OCI-LY7 (cell line): ENCODE results near the gene USP28. TPM values are rescaled to one million over a fixed set of nuclear protein-coding genes. Genes with fewer than 3 reads are reported as not detected.

Source experiments
- BruUV-seq: library from RNA; stranded (reverse); fragments of 400-500 nt; replicated peaks from 2 replicates; lab custom pipeline; 2021; lab: Mats Ljungman, UMichigan
- CTCF ChIA-PET: fragments of 300-600 bp; sonication (Branson Sonifier 250); formaldehyde crosslinking; loops from one replicate; lab custom pipeline; 2022; ENCODE audit warnings: antibody characterized with exemption; ENCODE audit not compliant: unreplicated experiment; lab: Charles Lee
- POLR2A ChIA-PET: fragments of 300-600 bp; sonication (Branson Sonifier 250); formaldehyde crosslinking; loops from one replicate; lab custom pipeline; 2022; ENCODE audit warnings: antibody characterized with exemption; lab: Charles Lee
- DNase-seq: peaks from one replicate; pipeline ENCODE4 v3.0.0-alpha.2; 2015; ENCODE audit warnings: low spot score
- H2AFZ ChIP-seq: fragments of 200-600 bp; sonication (generic), shearing (Covaris generic); 2 replicates; pipeline ENCODE4 v1.6.1; 2014; ENCODE audit warnings: mild to moderate bottlenecking, antibody characterized with exemption, low read length, moderate library complexity
- H3K27ac ChIP-seq: fragments of 200-600 bp; sonication (generic); 2 replicates; pipeline ENCODE4 v1.5.1; 2014; ENCODE audit warnings: mixed run types, low read depth, mild to moderate bottlenecking, moderate library complexity, low read length, inconsistent platforms; ENCODE audit not compliant: poor library complexity, severe bottlenecking
- H3K36me3 ChIP-seq: fragments of 200-600 bp; sonication (generic); 2 replicates; pipeline ENCODE4 v1.6.1; 2014; ENCODE audit warnings: mild to moderate bottlenecking, antibody characterized with exemption, low read length, moderate library complexity, mixed read lengths; ENCODE audit not compliant: insufficient read depth
- H3K4me1 ChIP-seq: fragments of 200-600 bp; sonication (generic); 2 replicates; pipeline ENCODE4 v1.5.1; 2014; ENCODE audit warnings: mild to moderate bottlenecking, low read length; ENCODE audit not compliant: insufficient read depth, poor library complexity, severe bottlenecking
- H3K4me2 ChIP-seq: fragments of 200-600 bp; sonication (generic); 2 replicates; pipeline ENCODE4 v1.6.1; 2014; ENCODE audit warnings: mild to moderate bottlenecking, low read length
- H3K4me3 ChIP-seq: fragments of 200-600 bp; sonication (generic); 2 replicates; pipeline ENCODE4 v1.5.1; 2014; ENCODE audit warnings: mild to moderate bottlenecking, low read depth, low read length; ENCODE audit not compliant: poor library complexity, severe bottlenecking
- H3K79me2 ChIP-seq: fragments of 200-600 bp; sonication (generic); 2 replicates; pipeline ENCODE4 v1.6.1; 2016; ENCODE audit warnings: low read depth, mild to moderate bottlenecking, low read length, moderate library complexity, mixed read lengths; ENCODE audit not compliant: insufficient read depth
- H3K9me2 ChIP-seq: fragments of 200-600 bp; sonication (generic); 2 replicates; pipeline ENCODE4 v1.6.1; 2016; ENCODE audit warnings: mild to moderate bottlenecking, low read length, mixed read lengths; ENCODE audit not compliant: insufficient read depth
- H3K9me3 ChIP-seq: fragments of 200-600 bp; sonication (generic); 2 replicates; pipeline ENCODE4 v1.6.1; 2014; ENCODE audit warnings: mild to moderate bottlenecking, mixed run types, low read length, mixed read lengths
- H4K20me1 ChIP-seq: fragments of 200-600 bp; sonication (generic); 2 replicates; pipeline ENCODE4 v1.6.1; 2014; ENCODE audit warnings: mild to moderate bottlenecking, antibody characterized with exemption, low read length, moderate library complexity, mixed read lengths; ENCODE audit not compliant: insufficient read depth
- CTCF ChIP-seq: fragments of 200-600 bp; sonication (generic); conservative IDR thresholded peaks from 2 replicates; pipeline ENCODE4 v1.5.1; 2014; ENCODE audit warnings: mild to moderate bottlenecking, antibody characterized with exemption, low read length, moderate library complexity, mixed read lengths
- EZH2phosphoT487 ChIP-seq: fragments of 200-600 bp; sonication (generic); IDR thresholded peaks from 2 replicates; pipeline ENCODE4 v1.6.1; 2018; ENCODE audit warnings: low read depth, borderline replicate concordance, mild to moderate bottlenecking, mixed run types, antibody characterized with exemption, low read length, moderate library complexity, mixed read lengths
- intact Hi-C: fragments of 100-400 bp; cut with micrococcal nuclease; formaldehyde crosslinking; loops from one replicate; pipeline ENCODE4 v1.10.0; 2022; ENCODE audit not compliant: unreplicated experiment
- total RNA-seq, 2 experiments: library from RNA; depleted of rRNA in 1 of 2; stranded (reverse); fragments of >200 nt in 1 of 2; shearing (Covaris generic) in 1 of 2; gene quantifications; 2 replicates each; pipeline ENCODE4 v1.2.3, GENCODE V29; 2014 to 2022

Gene USP28
- total RNA-seq, 2 experiments from 2014 or later, result 26.8 to 37.1 TPM

GRCh38 chr11:113829751-113830150 is 45.6 kb downstream of the USP28 start:
- H3K9me2 ChIP-seq, result no peaks in the 10 kb centered on the region
- no TSS peak for BruUV-seq

GRCh38 chr11:113828191-113828590 is 47.2 kb downstream of the USP28 start:
- Histone ChIP-seq H2AFZ (no peak overlapping the region), H3K4me2 (no peak overlapping the region), H3K4me1 (no peaks in the 10 kb centered on the region), H3K4me3 (no peak overlapping the region), H3K36me3 (peaks cover 79% of the 10 kb centered on the region), H4K20me1 (no peaks in the 10 kb centered on the region), H3K9me3 (no peaks in the 10 kb centered on the region), H3K27ac (no peak overlapping the region), H3K9me2 (no peaks in the 10 kb centered on the region), H3K79me2 (no peaks in the 10 kb centered on the region)
- intact Hi-C loops, result no loop called here
- CTCF ChIA-PET, result no interaction called here
- no peak for TF ChIP-seq EZH2phosphoT487
- no peak for TF ChIP-seq CTCF
- POLR2A ChIA-PET, result interaction anchor here (0.7 to 1.0 kb wide), 2 partner anchors 27 to 32 kb away, joined by 3 to 4 read pairs; no protein-coding TSS in a partner anchor
- no peak for DNase-seq
- BruUV-seq, result no TSS peak

More at GRCh38 chr11:113829751-113830150, 45.6 kb downstream of the USP28 start:
- CTCF ChIA-PET, result no interaction called here
- POLR2A ChIA-PET, result interaction anchor here (0.5 to 0.7 kb wide), 4 partner anchors 158 to 622 kb away, joined by 3 to 6 read pairs (median 4); no protein-coding TSS in a partner anchor
- H4K20me1 ChIP-seq, result no peaks in the 10 kb centered on the region
- no peak for DNase-seq
- TF ChIP-seq EZH2phosphoT487 (no peak), CTCF (no peak)
- H3K36me3 ChIP-seq, result peaks cover 78% of the 10 kb centered on the region
- no peaks in the 10 kb centered on the region for H3K79me2 ChIP-seq
- H3K9me3 ChIP-seq, result no peaks in the 10 kb centered on the region
- intact Hi-C loops, result no loop called here
- no peaks in the 10 kb centered on the region for H3K4me1 ChIP-seq
- no peak overlapping the region for H3K4me3 ChIP-seq
- no peak overlapping the region for H3K4me2 ChIP-seq
- no peak overlapping the region for H3K27ac ChIP-seq
- H2AFZ ChIP-seq, result no peak overlapping the region

GRCh38 chr11:113827477-113827876 is 47.9 kb downstream of the USP28 start:
- Histone ChIP-seq H3K27ac (no peak overlapping the region), H3K79me2 (no peaks in the 10 kb centered on the region), H3K36me3 (peaks cover 80% of the 10 kb centered on the region), H3K9me3 (no peaks in the 10 kb centered on the region), H2AFZ (no peak overlapping the region), H3K4me2 (no peak overlapping the region), H3K9me2 (no peaks in the 10 kb centered on the region), H3K4me1 (no peaks in the 10 kb centered on the region), H3K4me3 (no peak overlapping the region), H4K20me1 (no peaks in the 10 kb centered on the region)
- no peak for TF ChIP-seq CTCF
- TF ChIP-seq EZH2phosphoT487, result no peak
- DNase-seq, result no peak
- intact Hi-C loops, result no loop called here
- POLR2A ChIA-PET, result interaction anchor here (0.7 to 1.0 kb wide), 2 partner anchors 27 to 31 kb away, joined by 3 to 4 read pairs; no protein-coding TSS in a partner anchor
- CTCF ChIA-PET, result no interaction called here
- BruUV-seq, result no TSS peak
